ENCODE measurements around the gene SNTA1. TPM values are rescaled to one million over a fixed set of nuclear protein-coding genes. Genes with fewer than 3 reads are reported as not detected.
A peak's percentile ranks its signal among the peaks of the same experiment; 100 is the strongest.

The SNTA1 gene
- total and polyA plus RNA-seq, 5 donors from 2014 or later: 3.8 to 8.0 (median 5.6) TPM

- DNase-seq (no peak), ATAC-seq (ENCODE audit: low read depth in 2 of 2) (no peak)
- no peaks in the 10 kb centered on the region for H3K27me3 ChIP-seq (ENCODE audit: control insufficient read depth, insufficient read depth, low read length)
- no peaks in the 10 kb centered on the region for H3K9me3 ChIP-seq (ENCODE audit: control insufficient read depth in 2 of 2, low read length in 2 of 2)
- H3K4me1 ChIP-seq (ENCODE audit: control insufficient read depth, insufficient read depth, low read length, poor library complexity, severe bottlenecking): no peaks in the 10 kb centered on the region
- peaks cover 60% of the 10 kb centered on the region for H3K36me3 ChIP-seq (ENCODE audit: control insufficient read depth, insufficient read depth, low read length)
- no peak overlapping the region for H3K27ac ChIP-seq (ENCODE audit: insufficient read depth, low read length, poor library complexity, severe bottlenecking)
- H3K36me3 Mint-ChIP-seq: peaks cover 25% of the 10 kb centered on the region
- H3K27me3 Mint-ChIP-seq: no peaks in the 10 kb centered on the region
- H3K4me3 Mint-ChIP-seq: no peak overlapping the region
- H3K27ac Mint-ChIP-seq: peak overlapping the region in 1 of 3 donors; percentile 34
- no peaks in the 10 kb centered on the region for H3K9me3 Mint-ChIP-seq
- peaks cover 0 to 27% (median 16%) of the 10 kb centered on the region in 4 donors for H3K4me1 Mint-ChIP-seq
- no peak overlapping the region for H3K4me3 ChIP-seq (ENCODE audit: low read depth, low read length)
These were observed 69.6 kb downstream of the SNTA1 start for GRCh38 chr20:33373735-33374605.

- ATAC-seq (ENCODE audit: low read depth in 2 of 2) (no peak), DNase-seq (no peak)
- H3K9me3 Mint-ChIP-seq: no peaks in the 10 kb centered on the region
- H3K4me1 Mint-ChIP-seq: peaks cover 0 to 25% (median 13%) of the 10 kb centered on the region in 4 donors
- Histone ChIP-seq H3K9me3 (ENCODE audit: control insufficient read depth in 2 of 2, low read length in 2 of 2) (no peaks in the 10 kb centered on the region), H3K27ac (ENCODE audit: insufficient read depth, low read length, poor library complexity, severe bottlenecking) (no peak overlapping the region), H3K4me1 (ENCODE audit: control insufficient read depth, insufficient read depth, low read length, poor library complexity, severe bottlenecking) (no peaks in the 10 kb centered on the region), H3K4me3 (ENCODE audit: low read depth, low read length) (no peak overlapping the region), H3K27me3 (ENCODE audit: control insufficient read depth, insufficient read depth, low read length) (no peaks in the 10 kb centered on the region), H3K36me3 (ENCODE audit: control insufficient read depth, insufficient read depth, low read length) (peaks cover 56% of the 10 kb centered on the region)
- no peaks in the 10 kb centered on the region for H3K27me3 Mint-ChIP-seq
- peaks cover 18% of the 10 kb centered on the region for H3K36me3 Mint-ChIP-seq
- H3K27ac Mint-ChIP-seq: peak overlapping the region in 2 of 3 donors; percentile 29 to 57
- no peak overlapping the region for H3K4me3 Mint-ChIP-seq
These were observed 70.5 kb downstream of the SNTA1 start for GRCh38 chr20:33372993-33373441.

- DNase-seq: peak; percentile 34 to 49 (median 45)
- H3K36me3 Mint-ChIP-seq: peaks cover 28% of the 10 kb centered on the region
- peaks cover 71% of the 10 kb centered on the region for H3K36me3 ChIP-seq (ENCODE audit: control insufficient read depth, insufficient read depth, low read length)
These were observed 73.3 kb downstream of the SNTA1 start for GRCh38 chr20:33370291-33370690.

GRCh38 chr20:33362898-33363297, 80.7 kb downstream of the SNTA1 start:
- no peak for ATAC-seq (ENCODE audit: low read depth in 2 of 2)
- H3K36me3 Mint-ChIP-seq: peaks cover 58% of the 10 kb centered on the region
- H3K9me3 ChIP-seq (ENCODE audit: control insufficient read depth in 2 of 2, low read length in 2 of 2): no peaks in the 10 kb centered on the region
- H3K4me3 ChIP-seq (ENCODE audit: low read depth, low read length): no peak overlapping the region
- H3K27me3 ChIP-seq (ENCODE audit: control insufficient read depth, insufficient read depth, low read length): no peaks in the 10 kb centered on the region
- no peak for DNase-seq
- H3K36me3 ChIP-seq (ENCODE audit: control insufficient read depth, insufficient read depth, low read length): peaks cover 80% of the 10 kb centered on the region
- no peaks in the 10 kb centered on the region for H3K9me3 Mint-ChIP-seq
- H3K27ac ChIP-seq (ENCODE audit: insufficient read depth, low read length, poor library complexity, severe bottlenecking): no peak overlapping the region
- no peaks in the 10 kb centered on the region for H3K27me3 Mint-ChIP-seq
- H3K4me1 ChIP-seq (ENCODE audit: control insufficient read depth, insufficient read depth, low read length, poor library complexity, severe bottlenecking): no peaks in the 10 kb centered on the region
- no peak overlapping the region for H3K4me3 Mint-ChIP-seq
- H3K4me1 Mint-ChIP-seq: no peaks in the 10 kb centered on the region
- peak overlapping the region in 1 of 3 donors; percentile 68 for H3K27ac Mint-ChIP-seq

More at GRCh38 chr20:33370291-33370690, 73.3 kb downstream of the SNTA1 start:
- Histone ChIP-seq H3K4me3 (ENCODE audit: low read depth, low read length) (no peak overlapping the region), H3K27me3 (ENCODE audit: control insufficient read depth, insufficient read depth, low read length) (no peaks in the 10 kb centered on the region), H3K4me1 (ENCODE audit: control insufficient read depth, insufficient read depth, low read length, poor library complexity, severe bottlenecking) (no peaks in the 10 kb centered on the region), H3K27ac (ENCODE audit: insufficient read depth, low read length, poor library complexity, severe bottlenecking) (peak overlapping the region; percentile 57), H3K9me3 (ENCODE audit: control insufficient read depth in 2 of 2, low read length in 2 of 2) (no peaks in the 10 kb centered on the region)
- H3K27ac Mint-ChIP-seq: peak overlapping the region; percentile 90 to 94 (median 92)
- peaks cover 0 to 19% (median 10%) of the 10 kb centered on the region in 4 donors for H3K4me1 Mint-ChIP-seq
- H3K27me3 Mint-ChIP-seq: no peaks in the 10 kb centered on the region
- ATAC-seq (ENCODE audit: low read depth in 2 of 2): peak; percentile 70 to 74
- H3K9me3 Mint-ChIP-seq: no peaks in the 10 kb centered on the region
- peak overlapping the region in 2 of 4 donors; percentile 36 to 72 for H3K4me3 Mint-ChIP-seq

- no peaks in the 10 kb centered on the region for H3K27me3 ChIP-seq (ENCODE audit: control insufficient read depth, insufficient read depth, low read length)
- Mint-ChIP-seq H3K36me3 (peaks cover 57% of the 10 kb centered on the region), H3K9me3 (no peaks in the 10 kb centered on the region), H3K27ac (peak overlapping the region in 2 of 3 donors; percentile 38 to 59), H3K27me3 (no peaks in the 10 kb centered on the region), H3K4me3 (no peak overlapping the region), H3K4me1 (peaks cover 0 to 4% (median 0%) of the 10 kb centered on the region in 4 donors)
- H3K4me1 ChIP-seq (ENCODE audit: control insufficient read depth, insufficient read depth, low read length, poor library complexity, severe bottlenecking): no peaks in the 10 kb centered on the region
- DNase-seq (no peak), ATAC-seq (ENCODE audit: low read depth in 2 of 2) (no peak)
- no peak overlapping the region for H3K27ac ChIP-seq (ENCODE audit: insufficient read depth, low read length, poor library complexity, severe bottlenecking)
- H3K4me3 ChIP-seq (ENCODE audit: low read depth, low read length): no peak overlapping the region
- H3K9me3 ChIP-seq (ENCODE audit: control insufficient read depth in 2 of 2, low read length in 2 of 2): no peaks in the 10 kb centered on the region
- peaks cover 51% of the 10 kb centered on the region for H3K36me3 ChIP-seq (ENCODE audit: control insufficient read depth, insufficient read depth, low read length)
These were observed 83.9 kb downstream of the SNTA1 start for GRCh38 chr20:33359399-33360261.

Other genes with a start within 250 kb of the SNTA1 start
- not detected for gene BPIFA3, start 226.4 kb downstream of the SNTA1 start, total RNA-seq
- not detected for gene BPIFA3, start 226.4 kb downstream of the SNTA1 start, polyA plus RNA-seq
- gene BPIFA1, start 207.8 kb downstream of the SNTA1 start, total RNA-seq: not detected
- not detected for gene BPIFA1, start 207.8 kb downstream of the SNTA1 start, polyA plus RNA-seq
- gene BPIFB1, start 160.5 kb downstream of the SNTA1 start, total RNA-seq: not detected
- not detected for gene BPIFB1, start 160.5 kb downstream of the SNTA1 start, polyA plus RNA-seq
- gene CDK5RAP1, start 42.2 kb downstream of the SNTA1 start, total RNA-seq: 48.0 TPM
- gene CDK5RAP1, start 42.2 kb downstream of the SNTA1 start, polyA plus RNA-seq: 10 to 100 TPM; 31.4 to 37.6 (median 34.6) TPM
- gene CBFA2T2, start 46.3 kb upstream of the SNTA1 start, total RNA-seq: 31.0 TPM
- 10 to 100 TPM; 11.8 to 14.8 (median 13.2) TPM for gene CBFA2T2, start 46.3 kb upstream of the SNTA1 start, polyA plus RNA-seq
- not detected for gene C20orf144, start 218.6 kb upstream of the SNTA1 start, total RNA-seq
- gene C20orf144, start 218.6 kb upstream of the SNTA1 start, polyA plus RNA-seq: under 1 TPM in 1 of 4 donors, not detected in 3; 0.41 TPM
- gene ACTL10, start 223.2 kb upstream of the SNTA1 start, total RNA-seq: 2.0 TPM
- gene ACTL10, start 223.2 kb upstream of the SNTA1 start, polyA plus RNA-seq: 10 to 100 TPM in 1 of 4 donors, 1 to 10 TPM in 3; 7.1 to 11.6 (median 8.6) TPM
- gene NECAB3, start 230.7 kb upstream of the SNTA1 start, total RNA-seq: 15.6 TPM
- 1 to 10 TPM; 3.0 to 6.3 (median 3.6) TPM for gene NECAB3, start 230.7 kb upstream of the SNTA1 start, polyA plus RNA-seq
- 3.1 TPM for gene E2F1, start 242.6 kb upstream of the SNTA1 start, total RNA-seq
- gene E2F1, start 242.6 kb upstream of the SNTA1 start, polyA plus RNA-seq: 1 to 10 TPM in 1 of 4 donors, under 1 TPM in 3; 0.48 to 2.4 (median 0.85) TPM

Measured in CD4-positive, CD25-positive, alpha-beta regulatory T cell (primary cell).